ENCODE data around the gene CHRNA4.

CHRNA4 gene

GRCh38 chr20:63317601-63318291, 43.4 kb downstream of the CHRNA4 start:
- Mint-ChIP-seq H3K27ac (no peak overlapping the region), H3K9me3 (no peaks in the 10 kb centered on the region), H3K36me3 (no peaks in the 10 kb centered on the region), H3K4me1 (no peaks in the 10 kb centered on the region), H3K4me3 (no peak overlapping the region), H3K27me3 (peaks cover 17 to 28% of the 10 kb centered on the region in 2 donors)
- DNase-seq (no peak), ATAC-seq (replicated peaks) (no peak)

- Mint-ChIP-seq H3K9me3 (no peaks in the 10 kb centered on the region), H3K27ac (no peak overlapping the region), H3K36me3 (no peaks in the 10 kb centered on the region), H3K4me1 (no peaks in the 10 kb centered on the region), H3K4me3 (no peak overlapping the region), H3K27me3 (peaks cover 17 to 24% of the 10 kb centered on the region in 2 donors)
- no peak for ATAC-seq (replicated peaks)
- DNase-seq, result no peak
Measured at GRCh38 chr20:63317061-63317460, 44.1 kb downstream of the CHRNA4 start.

GRCh38 chr20:63316502-63316921, 44.6 kb downstream of the CHRNA4 start:
- Mint-ChIP-seq H3K36me3 (no peaks in the 10 kb centered on the region), H3K27me3 (peaks cover 17 to 23% of the 10 kb centered on the region in 2 donors), H3K27ac (peak overlapping the region; percentile 47), H3K4me1 (no peaks in the 10 kb centered on the region), H3K9me3 (no peaks in the 10 kb centered on the region), H3K4me3 (no peak overlapping the region)
- DNase-seq (no peak), ATAC-seq (replicated peaks) (no peak)

GRCh38 chr20:63315731-63316491, 45.2 kb downstream of the CHRNA4 start:
- Mint-ChIP-seq H3K4me3 (no peak overlapping the region), H3K27me3 (peaks cover 12 to 18% of the 10 kb centered on the region in 2 donors), H3K36me3 (no peaks in the 10 kb centered on the region), H3K9me3 (no peaks in the 10 kb centered on the region), H3K4me1 (no peaks in the 10 kb centered on the region), H3K27ac (no peak overlapping the region)
- ATAC-seq (replicated peaks) (no peak), DNase-seq (no peak)

GRCh38 chr20:63315240-63315689, 45.9 kb downstream of the CHRNA4 start:
- Mint-ChIP-seq H3K27ac (no peak overlapping the region), H3K4me1 (no peaks in the 10 kb centered on the region), H3K36me3 (no peaks in the 10 kb centered on the region), H3K9me3 (no peaks in the 10 kb centered on the region), H3K4me3 (no peak overlapping the region), H3K27me3 (peaks cover 17 to 24% of the 10 kb centered on the region in 2 donors)
- ATAC-seq (replicated peaks), result no peak
- no peak for DNase-seq

- DNase-seq, result no peak
- Mint-ChIP-seq H3K4me3 (no peak overlapping the region), H3K27me3 (peaks cover 22 to 29% of the 10 kb centered on the region in 2 donors), H3K27ac (no peak overlapping the region), H3K4me1 (no peaks in the 10 kb centered on the region), H3K9me3 (no peaks in the 10 kb centered on the region), H3K36me3 (no peaks in the 10 kb centered on the region)
- no peak for ATAC-seq (replicated peaks)
Measured at GRCh38 chr20:63314566-63315239, 46.4 kb downstream of the CHRNA4 start.

- Mint-ChIP-seq H3K27me3 (peaks cover 25 to 26% of the 10 kb centered on the region in 2 donors), H3K36me3 (no peaks in the 10 kb centered on the region), H3K4me1 (no peaks in the 10 kb centered on the region), H3K9me3 (no peaks in the 10 kb centered on the region), H3K4me3 (no peak overlapping the region), H3K27ac (no peak overlapping the region)
- no peak for DNase-seq
- ATAC-seq (replicated peaks), result no peak
Measured at GRCh38 chr20:63314015-63314471, 47.1 kb downstream of the CHRNA4 start.

GRCh38 chr20:63313349-63314014, 47.7 kb downstream of the CHRNA4 start:
- Mint-ChIP-seq H3K27me3 (peaks cover 25 to 26% of the 10 kb centered on the region in 2 donors), H3K27ac (no peak overlapping the region), H3K36me3 (no peaks in the 10 kb centered on the region), H3K4me1 (no peaks in the 10 kb centered on the region), H3K4me3 (no peak overlapping the region), H3K9me3 (no peaks in the 10 kb centered on the region)
- ATAC-seq (replicated peaks) (no peak), DNase-seq (no peak)

- H3K36me3 Mint-ChIP-seq, result no peaks in the 10 kb centered on the region
- H3K4me3 Mint-ChIP-seq, result no peak overlapping the region
- H3K27ac Mint-ChIP-seq, result no peak overlapping the region
- no peak for DNase-seq
- H3K27me3 Mint-ChIP-seq, result peaks cover 25 to 26% of the 10 kb centered on the region in 2 donors
- no peak for ATAC-seq (replicated peaks)
- no peaks in the 10 kb centered on the region for H3K4me1 Mint-ChIP-seq
- no peaks in the 10 kb centered on the region for H3K9me3 Mint-ChIP-seq
Measured at GRCh38 chr20:63312690-63313348, 48.3 kb downstream of the CHRNA4 start.

GRCh38 chr20:63312273-63312672, 48.9 kb downstream of the CHRNA4 start:
- no peak for DNase-seq
- H3K4me3 Mint-ChIP-seq, result no peak overlapping the region
- H3K9me3 Mint-ChIP-seq, result no peaks in the 10 kb centered on the region
- no peak overlapping the region for H3K27ac Mint-ChIP-seq
- H3K27me3 Mint-ChIP-seq, result peaks cover 25 to 26% of the 10 kb centered on the region in 2 donors
- no peak for ATAC-seq (replicated peaks)
- H3K36me3 Mint-ChIP-seq, result no peaks in the 10 kb centered on the region
- no peaks in the 10 kb centered on the region for H3K4me1 Mint-ChIP-seq

- Mint-ChIP-seq H3K9me3 (no peaks in the 10 kb centered on the region), H3K4me3 (no peak overlapping the region), H3K36me3 (no peaks in the 10 kb centered on the region), H3K27ac (no peak overlapping the region), H3K4me1 (no peaks in the 10 kb centered on the region), H3K27me3 (peaks cover 25 to 26% of the 10 kb centered on the region in 2 donors)
- no peak for ATAC-seq (replicated peaks)
- no peak for DNase-seq
Measured at GRCh38 chr20:63311833-63312243, 49.3 kb downstream of the CHRNA4 start.

- H3K4me3 Mint-ChIP-seq, result no peak overlapping the region
- no peaks in the 10 kb centered on the region for H3K9me3 Mint-ChIP-seq
- H3K27me3 Mint-ChIP-seq, result peaks cover 25 to 26% of the 10 kb centered on the region in 2 donors
- DNase-seq (no peak), ATAC-seq (replicated peaks) (no peak)
- no peaks in the 10 kb centered on the region for H3K4me1 Mint-ChIP-seq
- no peaks in the 10 kb centered on the region for H3K36me3 Mint-ChIP-seq
- H3K27ac Mint-ChIP-seq, result no peak overlapping the region
Measured at GRCh38 chr20:63311186-63311832, 49.8 kb downstream of the CHRNA4 start.

- H3K9me3 Mint-ChIP-seq, result no peaks in the 10 kb centered on the region
- H3K4me1 Mint-ChIP-seq, result no peaks in the 10 kb centered on the region
- no peaks in the 10 kb centered on the region for H3K36me3 Mint-ChIP-seq
- no peak overlapping the region for H3K27ac Mint-ChIP-seq
- DNase-seq (no peak), ATAC-seq (replicated peaks) (no peak)
- no peak overlapping the region for H3K4me3 Mint-ChIP-seq
- H3K27me3 Mint-ChIP-seq, result peaks cover 20 to 21% of the 10 kb centered on the region in 2 donors
Measured at GRCh38 chr20:63310265-63310991, 50.7 kb downstream of the CHRNA4 start.
